ENCODE results near the gene GOLGA8A.
"Not testable (repeated sequence)": the region's sequence is repeated elsewhere in the genome, so short reads cannot be mapped to it uniquely, and the experiment has no call there.

- TF ChIP-seq, protein P1, sequence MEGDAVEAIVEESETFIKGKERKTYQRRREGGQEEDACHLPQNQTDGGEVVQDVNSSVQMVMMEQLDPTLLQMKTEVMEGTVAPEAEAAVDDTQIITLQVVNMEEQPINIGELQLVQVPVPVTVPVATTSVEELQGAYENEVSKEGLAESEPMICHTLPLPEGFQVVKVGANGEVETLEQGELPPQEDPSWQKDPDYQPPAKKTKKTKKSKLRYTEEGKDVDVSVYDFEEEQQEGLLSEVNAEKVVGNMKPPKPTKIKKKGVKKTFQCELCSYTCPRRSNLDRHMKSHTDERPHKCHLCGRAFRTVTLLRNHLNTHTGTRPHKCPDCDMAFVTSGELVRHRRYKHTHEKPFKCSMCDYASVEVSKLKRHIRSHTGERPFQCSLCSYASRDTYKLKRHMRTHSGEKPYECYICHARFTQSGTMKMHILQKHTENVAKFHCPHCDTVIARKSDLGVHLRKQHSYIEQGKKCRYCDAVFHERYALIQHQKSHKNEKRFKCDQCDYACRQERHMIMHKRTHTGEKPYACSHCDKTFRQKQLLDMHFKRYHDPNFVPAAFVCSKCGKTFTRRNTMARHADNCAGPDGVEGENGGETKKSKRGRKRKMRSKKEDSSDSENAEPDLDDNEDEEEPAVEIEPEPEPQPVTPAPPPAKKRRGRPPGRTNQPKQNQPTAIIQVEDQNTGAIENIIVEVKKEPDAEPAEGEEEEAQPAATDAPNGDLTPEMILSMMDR (IDR thresholded peaks at IDR 0.05): not testable (repeated sequence)
- TF ChIP-seq POLR2A, POLR2AphosphoS5 (IDR thresholded peaks at IDR 0.05): not testable (repeated sequence)
Measured at GRCh38 chr15:34392981-34393380, 44.6 kb downstream of the GOLGA8A start.
